Fibroblast of villous mesenchyme (primary cell): ENCODE data around the gene EGFL7. TPM values are rescaled to one million over a fixed set of nuclear protein-coding genes. Genes with fewer than 3 reads are reported as not detected.
"Not testable (repeated sequence)": the region's sequence is repeated elsewhere in the genome, so short reads cannot be mapped to it uniquely, and the experiment has no call there.

Experiments used
- DNase-seq: peaks from one replicate; pipeline ENCODE4 v3.0.0-alpha.2; 2010; ENCODE audit warnings: low read depth
- H3K4me3 ChIP-seq: 2 replicates; pipeline ENCODE4 v1.5.1; 2011; ENCODE audit warnings: low read depth, mild to moderate bottlenecking, low read length
- total RNA-seq: library from RNA; depleted of rRNA; stranded (reverse); fragments of >200 nt; gene quantifications from 2 replicates; pipeline ENCODE4 v1.2.3, GENCODE V29; 2012
- TF ChIP-seq, protein P1 (sequence below): IDR thresholded peaks from 2 replicates; pipeline ENCODE4 v1.5.1; 2012; ENCODE audit warnings: low read depth, mild to moderate bottlenecking, low read length; ENCODE audit not compliant: insufficient read depth

EGFL7 gene
- total RNA-seq, 1 donor, result 9.9 TPM

DNA sequence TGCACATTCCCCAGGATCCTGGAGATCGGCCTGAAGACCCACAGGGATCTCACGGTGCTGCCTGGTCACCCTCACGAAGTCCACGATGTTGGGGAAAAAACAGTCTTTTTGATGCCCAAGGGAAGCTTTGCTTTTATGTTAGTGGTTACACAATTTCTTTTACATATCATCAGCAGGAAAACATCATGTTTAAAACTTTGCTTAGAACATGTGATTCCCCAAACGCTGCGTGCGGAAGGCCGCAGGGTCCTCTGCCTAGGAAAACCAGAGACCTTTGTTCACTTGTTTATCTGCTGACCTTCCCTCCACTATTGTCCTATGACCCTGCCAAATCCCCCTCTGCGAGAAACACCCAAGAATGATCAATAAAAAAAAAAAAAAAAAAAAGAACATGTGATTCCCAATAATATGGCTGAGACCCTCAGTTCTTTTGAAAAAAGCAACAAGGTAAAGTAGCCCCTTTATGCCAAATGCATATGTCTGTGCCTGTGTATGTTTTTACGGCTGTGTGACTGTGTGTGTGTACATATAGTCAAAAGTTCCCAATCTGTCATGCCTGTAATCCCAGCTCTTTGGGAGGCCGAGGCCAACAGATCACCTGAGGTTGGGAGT, 36.0 kb downstream of the EGFL7 start:
- TF ChIP-seq, protein P1, sequence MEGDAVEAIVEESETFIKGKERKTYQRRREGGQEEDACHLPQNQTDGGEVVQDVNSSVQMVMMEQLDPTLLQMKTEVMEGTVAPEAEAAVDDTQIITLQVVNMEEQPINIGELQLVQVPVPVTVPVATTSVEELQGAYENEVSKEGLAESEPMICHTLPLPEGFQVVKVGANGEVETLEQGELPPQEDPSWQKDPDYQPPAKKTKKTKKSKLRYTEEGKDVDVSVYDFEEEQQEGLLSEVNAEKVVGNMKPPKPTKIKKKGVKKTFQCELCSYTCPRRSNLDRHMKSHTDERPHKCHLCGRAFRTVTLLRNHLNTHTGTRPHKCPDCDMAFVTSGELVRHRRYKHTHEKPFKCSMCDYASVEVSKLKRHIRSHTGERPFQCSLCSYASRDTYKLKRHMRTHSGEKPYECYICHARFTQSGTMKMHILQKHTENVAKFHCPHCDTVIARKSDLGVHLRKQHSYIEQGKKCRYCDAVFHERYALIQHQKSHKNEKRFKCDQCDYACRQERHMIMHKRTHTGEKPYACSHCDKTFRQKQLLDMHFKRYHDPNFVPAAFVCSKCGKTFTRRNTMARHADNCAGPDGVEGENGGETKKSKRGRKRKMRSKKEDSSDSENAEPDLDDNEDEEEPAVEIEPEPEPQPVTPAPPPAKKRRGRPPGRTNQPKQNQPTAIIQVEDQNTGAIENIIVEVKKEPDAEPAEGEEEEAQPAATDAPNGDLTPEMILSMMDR, result no peak
- no peak for DNase-seq
- H3K4me3 ChIP-seq, result no peak overlapping the region

- H3K4me3 ChIP-seq, result no peak overlapping the region
- DNase-seq, result peak; percentile 85
- TF ChIP-seq, protein P1, result no peak
Observed at GRCh38 chr9:136700304-136700703, 37.6 kb downstream of the EGFL7 start.

DNA sequence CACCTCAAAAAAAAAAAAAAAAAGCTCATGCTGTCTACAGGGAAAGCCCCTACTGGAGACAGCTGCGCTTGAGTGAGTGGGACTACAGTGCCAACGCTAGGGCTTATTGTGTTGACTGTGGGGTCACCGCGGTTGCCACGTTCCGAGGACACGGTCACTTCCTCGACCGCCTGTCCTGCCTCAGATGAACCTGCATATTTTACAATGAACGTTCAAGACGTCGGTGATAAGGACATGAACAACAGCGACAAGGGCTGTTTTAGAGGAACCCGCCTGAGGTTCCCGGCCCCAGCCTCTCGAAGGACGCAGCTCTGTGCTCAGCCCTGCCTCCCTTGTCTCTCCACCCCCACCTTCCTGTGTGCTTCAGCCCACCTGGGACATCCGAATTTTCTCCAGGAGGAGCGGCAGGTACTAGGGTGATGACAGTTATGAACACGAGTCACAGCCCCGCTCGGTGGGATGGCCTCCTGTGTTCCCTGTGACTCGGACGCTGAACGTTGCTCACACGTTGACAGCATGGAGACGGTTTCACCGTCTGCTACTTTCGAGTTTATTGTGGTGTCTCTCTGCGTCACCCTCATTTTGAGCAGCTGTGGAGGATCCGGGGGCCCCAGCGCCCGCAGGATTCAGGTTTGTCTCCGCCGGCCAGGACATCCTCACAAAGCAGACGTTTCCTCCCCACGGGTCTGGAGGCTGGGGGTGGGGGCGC, 38.4 kb downstream of the EGFL7 start:
- DNase-seq, result no peak
- no peak overlapping the region for H3K4me3 ChIP-seq
- TF ChIP-seq, protein P1, result no peak

GRCh38 chr9:136701668-136702053, 38.9 kb downstream of the EGFL7 start:
- H3K4me3 ChIP-seq, result no peak overlapping the region
- TF ChIP-seq, protein P1, result no peak
- DNase-seq, result no peak

DNA sequence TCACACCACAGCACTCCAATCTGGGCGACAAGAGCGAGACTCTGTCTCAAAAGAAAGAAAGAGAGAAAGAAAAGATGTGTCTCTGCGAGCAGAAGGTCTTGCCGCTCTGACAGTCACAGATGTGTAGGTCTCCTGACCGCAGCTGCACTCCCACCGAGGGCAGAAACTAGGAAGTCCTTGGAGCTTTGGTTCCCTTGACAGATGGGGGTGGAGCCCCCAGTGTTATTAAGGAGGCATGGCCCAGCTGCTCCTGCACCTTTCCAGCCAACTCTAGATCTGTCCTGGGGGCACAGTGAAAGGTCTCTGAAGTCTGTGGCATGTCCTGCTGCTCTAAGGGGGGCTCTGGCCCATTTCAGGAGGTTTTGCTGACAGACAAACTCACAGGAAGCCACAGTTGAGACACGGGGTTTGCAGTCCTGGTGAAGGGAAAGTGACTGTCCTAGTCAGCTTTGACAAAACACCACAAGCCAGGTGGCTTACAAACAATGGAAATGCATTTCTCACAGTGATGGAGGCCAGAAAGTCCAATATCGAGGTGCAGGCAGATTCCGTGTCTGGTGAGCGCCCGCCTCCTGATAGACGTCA, 40.7 kb downstream of the EGFL7 start:
- DNase-seq, result no peak
- TF ChIP-seq, protein P1, result no peak
- H3K4me3 ChIP-seq, result no peak overlapping the region

GRCh38 chr9:136704741-136705140, 42.0 kb downstream of the EGFL7 start:
- not testable (repeated sequence) for H3K4me3 ChIP-seq, DNase-seq

DNA sequence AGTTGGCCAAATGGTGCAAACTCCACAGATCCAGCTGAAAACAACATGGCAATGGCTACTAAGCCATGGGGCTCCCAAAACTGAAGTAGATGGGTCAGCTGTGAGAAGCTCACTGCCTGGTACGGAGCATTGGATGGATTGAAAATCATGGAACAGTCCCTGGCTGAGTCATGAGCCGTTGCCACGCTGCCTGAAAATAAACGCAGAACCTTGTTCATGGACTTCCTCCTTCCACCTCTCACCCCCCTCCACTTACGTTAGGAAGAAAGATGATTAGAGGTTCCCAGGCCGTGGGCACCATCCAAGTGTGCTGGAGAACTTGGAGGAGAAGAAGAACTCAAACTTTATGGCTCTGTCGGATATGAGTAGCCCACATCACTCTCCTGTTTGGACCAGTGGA, 42.8 kb downstream of the EGFL7 start:
- no peak overlapping the region for H3K4me3 ChIP-seq
- no peak for DNase-seq
- TF ChIP-seq, protein P1, result no peak
